Measurements from ENCODE around the gene KRTAP9-1.

DNA sequence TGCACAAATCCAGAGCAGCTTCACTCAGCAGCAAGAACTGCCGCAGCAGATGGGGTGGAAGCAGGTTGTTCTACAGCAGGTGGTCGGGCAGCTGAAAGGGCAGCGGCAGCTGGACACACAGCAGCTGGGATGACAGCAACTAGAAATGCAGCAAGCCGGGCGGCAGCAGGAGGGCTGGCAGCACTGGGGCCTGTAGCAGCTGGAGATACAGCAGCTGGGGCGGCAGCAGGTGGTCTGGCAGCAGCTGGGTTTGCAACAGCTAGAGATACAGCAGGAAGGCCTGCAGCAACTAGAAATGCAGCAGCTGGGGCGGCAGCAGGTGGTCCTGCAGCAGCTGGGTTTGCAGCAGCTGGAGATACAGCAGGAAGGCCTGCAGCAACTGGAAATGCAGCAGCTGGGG, 22.1 kb upstream of the KRTAP9-1 start:
- no peak for TF ChIP-seq CAMTA2 (CRISPR knock-in tag; conservative IDR thresholded peaks at IDR 0.05)
- TF ChIP-seq, protein P1, sequence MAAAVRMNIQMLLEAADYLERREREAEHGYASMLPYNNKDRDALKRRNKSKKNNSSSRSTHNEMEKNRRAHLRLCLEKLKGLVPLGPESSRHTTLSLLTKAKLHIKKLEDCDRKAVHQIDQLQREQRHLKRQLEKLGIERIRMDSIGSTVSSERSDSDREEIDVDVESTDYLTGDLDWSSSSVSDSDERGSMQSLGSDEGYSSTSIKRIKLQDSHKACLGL (CRISPR knock-in tag; IDR thresholded peaks at IDR 0.05; ENCODE audit: borderline replicate concordance, poor library complexity, severe bottlenecking): no peak
- no peak for TF ChIP-seq MEF2D (tag; conservative IDR thresholded peaks at IDR 0.05; ENCODE audit: low read depth)
- TF ChIP-seq ZFPM2 (CRISPR knock-in tag; IDR thresholded peaks at IDR 0.05): no peak
- TF ChIP-seq, protein P2, sequence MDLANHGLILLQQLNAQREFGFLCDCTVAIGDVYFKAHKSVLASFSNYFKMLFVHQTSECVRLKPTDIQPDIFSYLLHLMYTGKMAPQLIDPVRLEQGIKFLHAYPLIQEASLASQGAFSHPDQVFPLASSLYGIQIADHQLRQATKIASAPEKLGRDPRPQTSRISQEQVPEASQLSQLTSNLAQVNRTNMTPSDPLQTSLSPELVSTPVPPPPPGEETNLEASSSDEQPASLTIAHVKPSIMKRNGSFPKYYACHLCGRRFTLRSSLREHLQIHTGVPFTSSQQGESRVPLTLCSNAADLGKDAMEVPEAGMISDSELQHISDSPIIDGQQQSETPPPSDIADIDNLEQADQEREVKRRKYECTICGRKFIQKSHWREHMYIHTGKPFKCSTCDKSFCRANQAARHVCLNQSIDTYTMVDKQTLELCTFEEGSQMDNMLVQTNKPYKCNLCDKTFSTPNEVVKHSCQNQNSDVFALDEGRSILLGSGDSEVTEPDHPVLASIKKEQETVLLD (IDR thresholded peaks at IDR 0.05): no peak
- no peak for TF ChIP-seq ETV5 (CRISPR knock-in tag; IDR thresholded peaks at IDR 0.05; ENCODE audit: low read depth)
- no peak for TF ChIP-seq SIN3A (IDR thresholded peaks at IDR 0.05; ENCODE audit: borderline replicate concordance in 2 of 2, control insufficient read depth in 1 of 2, low read depth in 2 of 2, low read length in 2 of 2)
- no peak for TF ChIP-seq FOXA3 (CRISPR knock-in tag; conservative IDR thresholded peaks at IDR 0.05 in 1 of 2, IDR thresholded peaks at IDR 0.05 in 1 of 2)
- TF ChIP-seq CBX8 (IDR thresholded peaks at IDR 0.05; ENCODE audit: borderline replicate concordance, extremely low read depth, low read depth, low read length, poor library complexity, severe bottlenecking): no peak
- TF ChIP-seq ZNF324 (CRISPR knock-in tag; IDR thresholded peaks at IDR 0.05): no peak
